NOMO-1 treated with dmso at 0.1 percent for 144 hours (cell line): ENCODE results near the gene HAUS5.

Experiments
- DNase-seq: peaks from one replicate; lab custom pipeline; 2025; ENCODE audit not compliant: unreplicated experiment; lab: John Stamatoyannopoulos, UW

The HAUS5 gene

GRCh38 chr19:35608251-35608650, 4.3 kb upstream of the HAUS5 start:
- DNase-seq, result no peak

GRCh38 chr19:35609851-35610353, 2.6 kb upstream of the HAUS5 start:
- peak; percentile 52 for DNase-seq

DNA sequence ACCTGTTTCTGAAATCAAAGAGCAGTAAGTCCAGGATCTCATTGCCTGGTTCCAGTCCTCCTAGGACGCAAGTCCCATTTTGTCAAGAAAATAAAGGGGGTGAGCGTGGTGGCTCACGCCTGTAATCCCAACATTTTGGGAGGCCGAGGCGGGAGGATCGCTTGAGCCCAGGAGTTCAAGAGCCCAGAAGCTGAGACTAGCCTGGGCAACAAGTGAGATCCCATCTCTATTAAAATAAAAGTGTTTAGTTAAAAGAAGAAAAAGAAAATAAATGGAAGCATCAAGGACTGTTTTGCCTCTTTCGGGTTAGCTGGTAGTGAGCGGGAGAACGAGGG, 344 bp upstream of the HAUS5 start:
- DNase-seq, result no peak

- DNase-seq, result no peak
Observed at GRCh38 chr19:35613574-35613973, 1.0 kb downstream of the HAUS5 start.

DNA sequence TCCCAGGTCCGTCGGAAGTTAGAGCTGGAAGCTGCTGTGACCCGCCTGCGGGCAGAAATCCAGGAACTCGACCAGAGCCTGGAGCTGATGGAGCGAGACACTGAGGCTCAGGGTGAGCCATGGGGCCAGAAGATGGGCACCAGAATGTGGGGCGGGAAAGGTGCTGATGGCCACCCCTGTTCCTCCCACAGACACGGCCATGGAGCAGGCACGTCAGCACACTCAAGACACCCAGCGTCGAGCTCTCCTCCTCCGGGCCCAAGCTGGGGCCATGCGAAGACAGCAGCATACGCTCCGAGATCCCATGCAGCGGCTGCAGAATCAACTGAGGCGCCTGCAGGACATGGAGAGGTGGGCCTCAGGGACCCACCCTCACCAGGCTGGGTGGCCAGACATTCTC, 2.5 kb downstream of the HAUS5 start:
- no peak for DNase-seq

- no peak for DNase-seq
Observed at GRCh38 chr19:35618857-35619256, 6.3 kb downstream of the HAUS5 start.

DNA sequence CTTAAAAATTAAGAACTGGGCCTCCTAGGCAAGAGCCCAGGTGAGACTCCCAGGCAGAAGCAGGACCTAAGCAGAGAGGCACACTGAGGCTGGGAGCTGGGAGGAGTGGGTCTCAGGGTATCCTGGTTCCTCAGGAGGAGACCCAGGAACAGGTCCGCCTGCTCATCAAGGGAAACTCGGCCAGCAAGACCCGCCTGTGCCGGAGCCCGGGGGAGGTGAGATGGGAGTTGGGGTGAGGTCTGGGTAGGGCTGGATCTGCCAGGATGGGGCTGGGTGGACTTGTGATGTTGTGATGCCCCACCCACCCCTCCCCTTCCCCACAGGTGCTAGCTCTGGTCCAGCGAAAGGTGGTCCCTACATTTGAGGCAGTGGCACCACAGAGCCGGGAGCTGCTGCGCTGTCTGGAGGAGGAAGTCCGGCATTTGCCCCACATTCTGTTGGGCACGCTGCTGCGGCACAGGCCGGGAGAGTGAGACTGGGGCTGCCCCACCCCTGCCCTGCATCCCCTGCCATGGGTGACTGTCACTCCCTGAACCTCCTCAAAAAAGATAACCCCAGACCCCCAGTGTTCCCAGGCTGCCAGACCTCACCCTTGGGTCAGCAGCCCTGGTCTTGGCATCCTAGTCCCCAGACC, 6.9 kb downstream of the HAUS5 start:
- no peak for DNase-seq

DNA sequence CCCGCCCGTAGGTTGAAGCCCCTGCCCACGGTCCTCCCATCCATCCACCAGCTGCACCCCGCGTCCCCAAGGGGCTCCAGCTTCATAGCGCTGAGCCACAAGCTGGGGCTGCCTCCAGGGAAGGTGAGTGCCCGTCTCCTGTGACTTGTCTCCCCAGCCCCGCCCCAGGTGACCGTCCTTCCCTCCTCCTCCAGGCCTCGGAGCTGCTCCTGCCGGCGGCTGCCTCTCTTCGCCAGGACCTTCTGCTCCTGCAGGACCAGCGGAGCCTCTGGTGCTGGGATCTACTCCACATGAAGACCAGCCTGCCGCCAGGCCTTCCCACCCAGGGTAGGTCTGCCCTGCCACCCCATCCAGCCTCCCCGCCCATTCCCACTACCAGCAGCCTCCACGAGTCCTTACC, 7.5 kb downstream of the HAUS5 start:
- no peak for DNase-seq

- DNase-seq, result no peak
Observed at GRCh38 chr19:35621708-35622107, 9.2 kb downstream of the HAUS5 start.

DNA sequence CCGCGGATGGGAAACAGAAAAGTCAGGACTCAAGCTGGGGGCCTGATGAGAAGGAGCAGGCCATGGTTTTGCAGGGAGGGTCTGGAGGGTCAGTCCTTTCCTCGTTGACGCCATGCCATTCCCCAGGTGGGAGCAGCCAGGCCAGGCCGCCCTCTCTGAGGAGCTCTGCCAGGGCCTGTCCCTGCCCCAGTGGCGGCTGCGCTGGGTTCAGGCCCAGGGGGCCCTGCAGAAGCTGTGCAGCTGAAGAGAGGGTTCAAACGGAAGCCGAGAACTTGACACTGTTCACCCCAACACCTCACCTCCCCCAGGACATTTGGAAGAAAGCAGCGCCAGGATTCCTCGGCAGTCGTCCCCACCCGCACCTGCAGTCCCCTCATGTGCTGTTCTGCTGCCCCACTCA, 10.2 kb downstream of the HAUS5 start:
- DNase-seq, result no peak

DNA sequence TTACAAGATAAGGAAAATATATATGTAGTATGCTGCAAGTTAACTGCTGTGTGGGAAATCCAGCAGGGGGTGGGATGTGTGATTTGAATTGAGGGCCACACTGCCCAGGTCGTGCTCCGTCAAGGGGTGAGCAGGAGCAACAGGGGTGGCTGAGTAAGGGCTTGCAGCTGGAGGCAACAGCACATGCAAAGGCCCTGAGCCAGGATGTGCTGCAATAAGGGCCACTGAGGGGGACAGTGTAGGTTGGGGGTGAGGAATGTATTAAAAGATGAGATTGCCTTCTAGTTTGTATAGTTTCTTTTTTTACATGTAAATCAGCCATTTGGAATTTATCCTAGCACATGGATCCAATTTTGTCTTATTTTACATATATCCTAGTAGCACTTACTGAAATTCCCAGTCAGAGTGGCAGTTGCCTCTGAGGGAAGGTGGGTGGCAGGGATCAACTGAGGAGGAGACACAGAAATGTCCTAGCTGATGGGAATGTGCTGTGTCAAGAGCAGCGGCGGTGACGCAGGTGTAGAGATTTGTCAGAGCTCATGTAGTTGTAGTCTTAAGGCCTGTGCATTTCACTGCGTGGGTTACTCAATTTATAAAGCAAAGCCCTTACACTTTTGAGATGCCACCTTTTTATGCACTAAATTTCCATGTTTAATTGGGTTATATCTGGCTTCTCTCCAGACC, 10.9 kb downstream of the HAUS5 start:
- DNase-seq, result no peak

DNA sequence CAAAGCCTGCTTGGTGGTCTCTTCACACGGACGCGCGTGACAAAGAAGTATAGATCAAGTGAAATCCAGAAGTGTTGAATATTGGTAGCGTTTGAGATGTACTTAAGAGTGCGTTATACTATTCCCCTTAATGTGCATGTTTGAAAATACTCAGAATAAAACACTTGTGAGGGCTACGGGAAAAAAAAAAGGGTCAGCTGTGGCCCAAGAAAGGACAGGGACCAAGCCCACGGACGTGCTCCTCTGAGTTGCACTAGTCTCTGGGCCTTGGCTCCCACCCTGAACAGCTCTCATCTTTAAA, 15.7 kb downstream of the HAUS5 start:
- DNase-seq, result no peak

- DNase-seq, result peak; percentile 99
Observed at GRCh38 chr19:35628565-35629331, 16.2 kb downstream of the HAUS5 start, which contains the start of gene RBM42. TSS of gene RBM42 (plus strand) at chr19:35629036. CDS start at chr19:35629154, 118 bp downstream.

- no peak for DNase-seq
Observed at GRCh38 chr19:35629332-35629633, 16.7 kb downstream of the HAUS5 start.

DNA sequence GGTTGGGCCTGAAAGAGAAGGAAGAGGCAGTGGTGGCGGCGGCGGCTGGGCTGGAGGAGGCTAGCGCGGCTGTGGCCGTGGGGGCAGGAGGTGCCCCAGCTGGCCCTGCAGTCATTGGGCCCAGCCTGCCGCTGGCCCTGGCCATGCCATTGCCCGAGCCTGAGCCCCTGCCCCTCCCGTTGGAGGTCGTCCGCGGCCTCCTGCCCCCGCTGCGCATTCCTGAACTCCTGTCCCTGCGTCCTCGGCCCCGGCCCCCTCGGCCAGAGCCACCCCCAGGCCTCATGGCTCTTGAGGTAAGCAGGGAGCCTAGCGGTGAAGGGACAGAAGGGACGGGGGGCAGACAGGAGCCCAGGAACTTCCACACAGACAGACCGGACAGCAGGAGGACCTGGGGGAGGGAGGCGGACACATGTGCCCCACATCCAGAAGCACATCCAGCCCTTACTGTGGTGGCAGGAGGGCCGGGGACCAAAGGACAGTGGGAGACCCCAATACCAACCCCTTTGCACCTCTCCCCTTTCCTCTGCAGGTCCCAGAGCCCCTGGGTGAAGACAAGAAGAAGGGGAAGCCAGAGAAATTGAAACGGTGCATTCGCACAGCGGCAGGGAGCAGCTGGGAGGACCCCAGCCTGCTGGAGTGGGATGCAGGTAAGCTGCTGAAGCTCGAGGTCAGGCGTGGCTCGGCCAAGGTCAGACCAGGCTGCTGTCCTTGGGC, 21.3 kb downstream of the HAUS5 start:
- no peak for DNase-seq

DNA sequence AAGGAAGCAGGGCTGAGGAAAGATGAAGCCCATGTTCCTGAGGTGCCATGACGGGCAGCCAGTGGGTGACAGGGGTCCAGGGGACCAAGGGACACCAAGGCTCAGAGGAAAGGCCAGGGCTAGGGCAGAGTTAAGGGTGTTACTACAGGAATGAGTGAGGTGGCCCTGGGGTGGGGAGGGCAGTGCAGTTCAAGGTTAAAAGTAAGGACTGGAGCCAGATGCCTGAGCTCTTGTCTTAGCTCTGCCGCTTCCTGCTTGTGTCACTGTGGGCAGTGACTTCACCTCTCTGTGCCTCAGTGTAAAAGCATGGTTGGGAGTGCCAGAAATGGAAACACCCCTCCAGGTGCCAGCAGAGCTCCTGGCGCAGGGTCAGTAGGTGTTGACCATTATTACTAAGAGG, 24.1 kb downstream of the HAUS5 start:
- DNase-seq, result no peak

DNA sequence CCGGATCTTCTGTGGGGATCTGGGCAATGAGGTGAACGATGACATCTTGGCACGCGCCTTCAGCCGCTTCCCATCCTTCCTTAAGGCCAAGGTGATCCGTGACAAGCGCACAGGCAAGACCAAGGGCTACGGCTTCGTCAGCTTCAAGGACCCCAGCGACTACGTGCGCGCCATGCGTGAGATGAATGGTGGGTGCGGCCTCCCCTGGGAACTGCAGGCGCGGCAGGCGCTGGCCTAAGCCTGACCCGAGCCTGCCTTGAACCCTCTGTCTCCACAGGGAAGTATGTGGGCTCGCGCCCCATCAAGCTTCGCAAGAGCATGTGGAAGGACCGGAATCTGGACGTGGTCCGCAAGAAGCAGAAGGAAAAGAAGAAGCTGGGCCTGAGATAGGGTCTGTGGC, 24.6 kb downstream of the HAUS5 start:
- no peak for DNase-seq

DNA sequence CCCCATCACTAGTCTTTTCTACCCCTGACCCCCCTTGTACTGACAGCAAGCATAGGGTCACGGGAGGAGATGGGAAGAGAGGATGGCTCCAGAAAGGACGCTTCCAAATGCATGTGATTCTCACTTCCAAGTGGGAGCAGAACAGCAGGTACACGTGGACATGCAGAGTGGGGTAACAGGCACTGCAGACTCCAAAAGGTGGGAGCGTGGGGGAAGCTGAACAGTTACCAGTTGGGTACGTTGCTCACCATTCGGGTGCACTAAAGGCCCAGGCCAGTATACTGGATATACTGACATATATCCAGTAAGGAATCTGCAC, 26.7 kb downstream of the HAUS5 start:
- DNase-seq, result no peak

GRCh38 chr19:35639863-35640262, 27.3 kb downstream of the HAUS5 start:
- no peak for DNase-seq

GRCh38 chr19:35641515-35642151, 29.1 kb downstream of the HAUS5 start, which contains the start of gene ETV2:
TSS of gene ETV2 (plus strand) at chr19:35641745. CDS start at chr19:35642461, 716 bp downstream.
- DNase-seq, result no peak

DNA sequence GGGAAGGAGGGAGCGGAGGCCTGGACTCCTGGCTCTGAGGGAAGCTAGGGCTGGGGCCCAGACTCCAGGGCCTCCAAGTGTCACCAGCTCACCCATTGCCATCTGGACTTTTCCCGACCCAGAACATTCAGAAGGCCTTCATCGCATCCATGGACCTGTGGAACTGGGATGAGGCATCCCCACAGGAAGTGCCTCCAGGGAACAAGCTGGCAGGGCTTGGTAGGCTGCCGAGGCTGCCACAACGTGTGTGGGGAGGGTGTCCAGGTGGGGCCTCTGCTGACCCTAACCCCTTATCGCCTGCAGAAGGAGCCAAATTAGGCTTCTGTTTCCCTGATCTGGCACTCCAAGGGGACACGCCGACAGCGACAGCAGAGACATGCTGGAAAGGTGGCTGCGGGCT, 29.8 kb downstream of the HAUS5 start:
- no peak for DNase-seq
